ENCODE measurements around the gene C1orf141. TPM values are rescaled to one million over a fixed set of nuclear protein-coding genes. Genes with fewer than 3 reads are reported as not detected.

Gene C1orf141
- total and polyA plus RNA-seq, 12 donors = not detected

DNA sequence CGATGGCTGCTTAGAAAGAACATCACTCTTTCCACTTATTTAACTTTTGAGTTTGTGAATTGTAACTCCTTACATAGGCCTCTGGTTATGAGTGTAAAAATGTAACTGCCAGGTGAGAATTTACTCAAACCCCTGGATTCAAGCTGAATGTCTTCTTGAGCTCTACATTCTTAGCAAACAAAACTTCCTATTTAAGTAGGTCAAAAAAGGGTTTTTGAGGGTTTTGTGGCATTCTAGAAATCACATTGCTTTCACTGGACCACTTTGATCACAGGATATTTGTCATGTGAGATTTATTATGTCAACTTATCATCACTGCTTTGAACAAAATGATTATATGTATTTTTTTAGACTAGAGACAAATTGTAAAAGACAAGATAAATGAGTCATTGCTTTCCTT is 37.2 kb upstream of the C1orf141 start:
- intact Hi-C loops (cut with DNase I) = no loop called here
- H3K9me3 ChIP-seq = no peaks in the 10 kb centered on the region
- no peaks in the 10 kb centered on the region for H3K36me3 ChIP-seq
- TF ChIP-seq, protein P1, sequence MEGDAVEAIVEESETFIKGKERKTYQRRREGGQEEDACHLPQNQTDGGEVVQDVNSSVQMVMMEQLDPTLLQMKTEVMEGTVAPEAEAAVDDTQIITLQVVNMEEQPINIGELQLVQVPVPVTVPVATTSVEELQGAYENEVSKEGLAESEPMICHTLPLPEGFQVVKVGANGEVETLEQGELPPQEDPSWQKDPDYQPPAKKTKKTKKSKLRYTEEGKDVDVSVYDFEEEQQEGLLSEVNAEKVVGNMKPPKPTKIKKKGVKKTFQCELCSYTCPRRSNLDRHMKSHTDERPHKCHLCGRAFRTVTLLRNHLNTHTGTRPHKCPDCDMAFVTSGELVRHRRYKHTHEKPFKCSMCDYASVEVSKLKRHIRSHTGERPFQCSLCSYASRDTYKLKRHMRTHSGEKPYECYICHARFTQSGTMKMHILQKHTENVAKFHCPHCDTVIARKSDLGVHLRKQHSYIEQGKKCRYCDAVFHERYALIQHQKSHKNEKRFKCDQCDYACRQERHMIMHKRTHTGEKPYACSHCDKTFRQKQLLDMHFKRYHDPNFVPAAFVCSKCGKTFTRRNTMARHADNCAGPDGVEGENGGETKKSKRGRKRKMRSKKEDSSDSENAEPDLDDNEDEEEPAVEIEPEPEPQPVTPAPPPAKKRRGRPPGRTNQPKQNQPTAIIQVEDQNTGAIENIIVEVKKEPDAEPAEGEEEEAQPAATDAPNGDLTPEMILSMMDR (IDR thresholded peaks at IDR 0.05) = no peak
- no peaks in the 10 kb centered on the region for H3K27me3 ChIP-seq
- H3K4me1 ChIP-seq = peaks cover 0 to 8% (median 0%) of the 10 kb centered on the region in 9 donors
- ATAC-seq (no peak), DNase-seq (no peak)
- H3K27ac ChIP-seq = no peak overlapping the region
- no peak overlapping the region for H3K4me3 ChIP-seq
- WGBS, 2 donors = 75 to 81% methylated on average over 1 of the region's 1 CpG

DNA sequence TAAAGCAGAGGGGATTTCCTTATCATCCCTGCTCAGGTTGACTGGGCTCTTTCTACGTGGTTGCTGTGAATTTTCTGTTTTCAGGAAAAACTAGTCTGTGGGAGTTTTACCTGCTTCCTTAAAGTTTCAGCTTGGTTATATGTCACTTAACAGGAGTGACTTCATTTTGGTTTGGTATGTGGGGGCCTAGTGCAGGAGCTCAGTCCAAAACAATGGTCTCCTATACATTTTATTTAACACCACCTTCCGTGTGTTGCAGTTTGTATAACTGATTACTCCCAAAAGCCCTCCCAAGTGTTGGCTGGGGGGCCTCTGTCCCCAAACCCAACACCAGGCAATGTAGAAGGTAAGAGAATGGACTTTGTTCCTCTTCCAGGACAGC is 36.8 kb upstream of the C1orf141 start:
- no peak for DNase-seq
- intact Hi-C loops (cut with DNase I) = no loop called here
- TF ChIP-seq, protein P1 (IDR thresholded peaks at IDR 0.05) = no peak
- WGBS, 2 donors = 79 to 81% methylated on average over 2 of the region's 2 CpGs
- H3K36me3 ChIP-seq = no peaks in the 10 kb centered on the region
- H3K27me3 ChIP-seq = no peaks in the 10 kb centered on the region
- H3K4me3 ChIP-seq = no peak overlapping the region
- H3K9me3 ChIP-seq = no peaks in the 10 kb centered on the region
- no peak for ATAC-seq
- H3K27ac ChIP-seq = no peak overlapping the region
- H3K4me1 ChIP-seq = peaks cover 0 to 8% (median 0%) of the 10 kb centered on the region in 9 donors

DNA sequence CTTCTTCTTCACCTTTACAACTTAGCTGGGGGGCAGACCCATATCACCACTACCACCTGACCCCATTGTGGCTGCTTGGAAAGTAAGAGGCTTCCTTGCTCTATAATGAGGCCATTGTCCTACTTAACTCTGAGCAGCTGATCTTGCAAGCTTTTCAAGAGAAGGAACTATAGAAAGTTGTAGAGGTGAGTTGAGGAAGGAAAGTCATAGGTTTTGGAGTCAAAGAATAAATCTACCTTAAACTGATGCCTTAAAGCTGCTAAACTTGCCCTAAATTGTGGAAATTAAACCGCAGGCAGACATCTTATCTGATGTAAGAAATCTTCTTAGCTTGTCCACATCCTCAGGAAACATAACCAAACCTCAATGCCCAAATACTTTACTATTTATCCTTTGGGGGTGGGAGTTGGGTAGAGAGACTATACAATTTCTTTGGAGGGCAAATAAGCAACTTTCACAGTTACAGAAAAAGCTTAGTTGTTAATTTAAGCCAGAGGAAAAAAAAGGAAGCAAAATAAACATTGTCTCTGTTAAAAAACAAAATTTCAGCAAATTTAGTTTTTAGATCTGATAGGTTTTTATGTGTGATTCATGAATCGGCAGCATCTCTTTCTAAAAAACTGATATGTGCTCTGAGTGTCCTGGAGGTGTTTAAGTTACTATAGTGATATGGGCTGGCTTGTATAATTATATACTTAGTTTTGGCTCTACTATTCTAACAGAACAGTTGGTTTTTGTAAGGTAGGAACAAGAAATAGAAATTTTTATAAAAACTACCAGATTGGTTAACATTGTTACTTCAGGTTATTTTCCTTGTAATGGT is 36.2 kb upstream of the C1orf141 start:
- Histone ChIP-seq H3K36me3 (no peaks in the 10 kb centered on the region), H3K9me3 (no peaks in the 10 kb centered on the region), H3K4me3 (no peak overlapping the region), H3K4me1 (peaks cover 0 to 8% (median 0%) of the 10 kb centered on the region in 9 donors), H3K27ac (no peak overlapping the region), H3K27me3 (no peaks in the 10 kb centered on the region)
- 72 to 82% methylated on average over 2 of the region's 2 CpGs for WGBS, 2 donors
- TF ChIP-seq, protein P1 (IDR thresholded peaks at IDR 0.05) = no peak
- no peak for DNase-seq
- intact Hi-C loops (cut with DNase I) = no loop called here
- no peak for ATAC-seq

DNA sequence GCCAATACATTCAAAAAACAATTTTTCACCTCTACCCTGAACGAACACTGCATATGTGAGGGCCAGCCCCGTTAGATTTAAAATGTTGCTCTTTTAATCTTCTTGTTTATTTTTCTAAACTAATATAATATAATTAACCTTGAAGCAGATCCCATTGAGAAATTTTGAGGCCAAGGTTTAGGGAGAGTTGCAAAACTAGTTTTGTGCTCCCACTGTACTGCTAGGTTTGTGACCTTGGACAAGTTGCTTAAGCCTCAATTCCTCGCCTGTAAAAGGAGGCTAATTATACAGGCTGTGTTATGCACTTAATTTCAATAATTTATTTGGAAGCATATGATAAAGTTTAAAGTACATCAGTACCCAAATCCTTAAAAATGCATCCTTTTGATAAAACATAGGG is 35.2 kb upstream of the C1orf141 start:
- 79 to 90% methylated on average over 3 of the region's 3 CpGs for WGBS, 2 donors

More for the DNA sequence above, 35.2 kb upstream of the C1orf141 start:
- no peaks in the 10 kb centered on the region for H3K36me3 ChIP-seq
- H3K9me3 ChIP-seq = peaks cover 0 to 3% (median 0%) of the 10 kb centered on the region in 11 donors
- H3K4me1 ChIP-seq = peaks cover 0 to 8% (median 0%) of the 10 kb centered on the region in 9 donors
- H3K27ac ChIP-seq = no peak overlapping the region
- DNase-seq = no peak
- intact Hi-C loops (cut with DNase I) = no loop called here
- no peak for ATAC-seq
- TF ChIP-seq, protein P1 (IDR thresholded peaks at IDR 0.05) = no peak
- no peaks in the 10 kb centered on the region for H3K27me3 ChIP-seq
- H3K4me3 ChIP-seq = no peak overlapping the region
